ENCODE data around the gene LGR4. TPM values are rescaled to one million over a fixed set of nuclear protein-coding genes. Genes with fewer than 3 reads are reported as not detected.

Gene LGR4
- total RNA-seq, 2 experiments from 2014 or later, result 0.22 to 0.67 TPM

- intact Hi-C loops (cut with micrococcal nuclease), result no loop called here
- ChIA-PET POLR2A (no interaction called here), CTCF (interaction anchor here (0.7 kb wide), 1 partner anchor 98 kb away, joined by 3 read pairs; no protein-coding TSS in a partner anchor)
- DNase-seq, result no peak
- no peaks in the 10 kb centered on the region for H3K36me3 Mint-ChIP-seq
- no peak overlapping the region for H3K4me3 Mint-ChIP-seq
- H3K27ac Mint-ChIP-seq, result no peak overlapping the region
- no peaks in the 10 kb centered on the region for H3K27me3 Mint-ChIP-seq
- H3K9me3 Mint-ChIP-seq, result no peaks in the 10 kb centered on the region
- no peaks in the 10 kb centered on the region for H3K4me1 Mint-ChIP-seq (ENCODE audit: low read depth)
Observed at GRCh38 chr11:27405134-27405533, 67.5 kb downstream of the LGR4 start.

- intact Hi-C loops (cut with micrococcal nuclease), result no loop called here
- Mint-ChIP-seq H3K36me3 (no peaks in the 10 kb centered on the region), H3K27me3 (no peaks in the 10 kb centered on the region), H3K4me1 (ENCODE audit: low read depth) (no peaks in the 10 kb centered on the region), H3K4me3 (no peak overlapping the region), H3K9me3 (no peaks in the 10 kb centered on the region), H3K27ac (no peak overlapping the region)
- CTCF ChIA-PET, result interaction anchor here (0.7 kb wide), 1 partner anchor 99 kb away, joined by 3 read pairs; no protein-coding TSS in a partner anchor
- DNase-seq, result no peak
- POLR2A ChIA-PET, result no interaction called here
Observed at GRCh38 chr11:27404427-27404826, 68.2 kb downstream of the LGR4 start.

GRCh38 chr11:27403195-27403594 is 69.4 kb downstream of the LGR4 start:
- intact Hi-C loops (cut with micrococcal nuclease), result no loop called here
- Mint-ChIP-seq H3K36me3 (no peaks in the 10 kb centered on the region), H3K4me3 (no peak overlapping the region), H3K27ac (no peak overlapping the region), H3K27me3 (no peaks in the 10 kb centered on the region), H3K9me3 (no peaks in the 10 kb centered on the region), H3K4me1 (ENCODE audit: low read depth) (no peaks in the 10 kb centered on the region)
- DNase-seq, result no peak
- ChIA-PET CTCF (no interaction called here), POLR2A (no interaction called here)

- Mint-ChIP-seq H3K27me3 (no peaks in the 10 kb centered on the region), H3K4me1 (ENCODE audit: low read depth) (no peaks in the 10 kb centered on the region), H3K4me3 (no peak overlapping the region), H3K27ac (no peak overlapping the region), H3K36me3 (no peaks in the 10 kb centered on the region), H3K9me3 (no peaks in the 10 kb centered on the region)
- POLR2A ChIA-PET, result no interaction called here
- no peak for DNase-seq
- CTCF ChIA-PET, result interaction anchor here (0.6 kb wide), 1 partner anchor 302 kb away, joined by 3 read pairs; no protein-coding TSS in a partner anchor
- intact Hi-C loops (cut with micrococcal nuclease), result no loop called here
Observed at GRCh38 chr11:27402450-27402849, 70.1 kb downstream of the LGR4 start.

- Mint-ChIP-seq H3K27ac (no peak overlapping the region), H3K36me3 (no peaks in the 10 kb centered on the region), H3K4me3 (no peak overlapping the region), H3K4me1 (ENCODE audit: low read depth) (no peaks in the 10 kb centered on the region), H3K27me3 (no peaks in the 10 kb centered on the region), H3K9me3 (no peaks in the 10 kb centered on the region)
- ChIA-PET POLR2A (no interaction called here), CTCF (interaction anchor here (0.6 kb wide), 1 partner anchor 303 kb away, joined by 3 read pairs; no protein-coding TSS in a partner anchor)
- intact Hi-C loops (cut with micrococcal nuclease), result no loop called here
- DNase-seq, result no peak
Observed at GRCh38 chr11:27401833-27402316, 70.7 kb downstream of the LGR4 start.

- ChIA-PET CTCF (no interaction called here), POLR2A (no interaction called here)
- no peak for DNase-seq
- Mint-ChIP-seq H3K36me3 (no peaks in the 10 kb centered on the region), H3K27me3 (no peaks in the 10 kb centered on the region), H3K27ac (no peak overlapping the region), H3K9me3 (no peaks in the 10 kb centered on the region), H3K4me3 (no peak overlapping the region), H3K4me1 (ENCODE audit: low read depth) (no peaks in the 10 kb centered on the region)
- intact Hi-C loops (cut with micrococcal nuclease), result no loop called here
Observed at GRCh38 chr11:27401280-27401832, 71.2 kb downstream of the LGR4 start.

- intact Hi-C loops (cut with micrococcal nuclease), result no loop called here
- no peak overlapping the region for H3K4me3 Mint-ChIP-seq
- no peaks in the 10 kb centered on the region for H3K27me3 Mint-ChIP-seq
- H3K4me1 Mint-ChIP-seq (ENCODE audit: low read depth), result no peaks in the 10 kb centered on the region
- POLR2A ChIA-PET, result no interaction called here
- no peaks in the 10 kb centered on the region for H3K36me3 Mint-ChIP-seq
- no peak overlapping the region for H3K27ac Mint-ChIP-seq
- no peak for DNase-seq
- CTCF ChIA-PET, result no interaction called here
- no peaks in the 10 kb centered on the region for H3K9me3 Mint-ChIP-seq
Observed at GRCh38 chr11:27398400-27398770, 74.2 kb downstream of the LGR4 start.

- H3K9me3 Mint-ChIP-seq, result no peaks in the 10 kb centered on the region
- H3K4me3 Mint-ChIP-seq, result no peak overlapping the region
- no peaks in the 10 kb centered on the region for H3K27me3 Mint-ChIP-seq
- DNase-seq, result no peak
- no peak overlapping the region for H3K27ac Mint-ChIP-seq
- CTCF ChIA-PET, result no interaction called here
- no peaks in the 10 kb centered on the region for H3K4me1 Mint-ChIP-seq (ENCODE audit: low read depth)
- intact Hi-C loops (cut with micrococcal nuclease), result no loop called here
- no peaks in the 10 kb centered on the region for H3K36me3 Mint-ChIP-seq
- POLR2A ChIA-PET, result no interaction called here
Observed at GRCh38 chr11:27397624-27398399, 74.8 kb downstream of the LGR4 start.

GRCh38 chr11:27396259-27396839 is 76.2 kb downstream of the LGR4 start:
- H3K4me1 Mint-ChIP-seq (ENCODE audit: low read depth), result no peaks in the 10 kb centered on the region
- H3K4me3 Mint-ChIP-seq, result no peak overlapping the region
- ChIA-PET CTCF (no interaction called here), POLR2A (no interaction called here)
- H3K27me3 Mint-ChIP-seq, result no peaks in the 10 kb centered on the region
- DNase-seq, result no peak
- H3K9me3 Mint-ChIP-seq, result no peaks in the 10 kb centered on the region
- no peak overlapping the region for H3K27ac Mint-ChIP-seq
- no peaks in the 10 kb centered on the region for H3K36me3 Mint-ChIP-seq
- intact Hi-C loops (cut with micrococcal nuclease), result no loop called here

- no peaks in the 10 kb centered on the region for H3K36me3 Mint-ChIP-seq
- no peak overlapping the region for H3K4me3 Mint-ChIP-seq
- ChIA-PET POLR2A (no interaction called here), CTCF (no interaction called here)
- no peak overlapping the region for H3K27ac Mint-ChIP-seq
- intact Hi-C loops (cut with micrococcal nuclease), result no loop called here
- DNase-seq, result no peak
- no peaks in the 10 kb centered on the region for H3K27me3 Mint-ChIP-seq
- no peaks in the 10 kb centered on the region for H3K4me1 Mint-ChIP-seq (ENCODE audit: low read depth)
- no peaks in the 10 kb centered on the region for H3K9me3 Mint-ChIP-seq
Observed at GRCh38 chr11:27395556-27396258, 76.9 kb downstream of the LGR4 start.

- H3K4me3 Mint-ChIP-seq, result no peak overlapping the region
- H3K36me3 Mint-ChIP-seq, result no peaks in the 10 kb centered on the region
- no peak for DNase-seq
- POLR2A ChIA-PET, result no interaction called here
- no peak overlapping the region for H3K27ac Mint-ChIP-seq
- no peaks in the 10 kb centered on the region for H3K4me1 Mint-ChIP-seq (ENCODE audit: low read depth)
- H3K27me3 Mint-ChIP-seq, result no peaks in the 10 kb centered on the region
- intact Hi-C loops (cut with micrococcal nuclease), result no loop called here
- CTCF ChIA-PET, result no interaction called here
- H3K9me3 Mint-ChIP-seq, result no peaks in the 10 kb centered on the region
Observed at GRCh38 chr11:27394781-27395228, 77.8 kb downstream of the LGR4 start.

- intact Hi-C loops (cut with micrococcal nuclease), result no loop called here
- POLR2A ChIA-PET, result no interaction called here
- H3K36me3 Mint-ChIP-seq, result no peaks in the 10 kb centered on the region
- H3K27me3 Mint-ChIP-seq, result no peaks in the 10 kb centered on the region
- H3K27ac Mint-ChIP-seq, result no peak overlapping the region
- peaks cover 4% of the 10 kb centered on the region for H3K4me1 Mint-ChIP-seq (ENCODE audit: low read depth)
- H3K4me3 Mint-ChIP-seq, result no peak overlapping the region
- CTCF ChIA-PET, result no interaction called here
- DNase-seq, result no peak
- no peaks in the 10 kb centered on the region for H3K9me3 Mint-ChIP-seq
Observed at GRCh38 chr11:27392278-27393114, 80.1 kb downstream of the LGR4 start.
